Heart right ventricle (tissue), 16 donors: ENCODE results near the gene CCDC7. TPM values are rescaled to one million over a fixed set of nuclear protein-coding genes. Genes with fewer than 3 reads are reported as not detected.

ENCODE experiments used
- ATAC-seq, 8 donors: fragments of 200-7000 bp; cut with Tn5 transposase; one replicate each; pipeline ENCODE4 v1.9.1; 2020; ENCODE audit warnings: mild to moderate bottlenecking in 8 of 8, moderate library complexity in 8 of 8, moderate number of reproducible peaks in 1 of 8
- DNase-seq, 2 donors: peaks; one replicate each; pipeline ENCODE4 v3.0.0-alpha.2; 2020
- H3K27ac ChIP-seq, 10 donors: fragments of 200-600 bp; sonication (generic) in 2 of 10; one replicate each; pipeline versions ENCODE4 v1.5.0 to v1.8.0; 2020 to 2022; ENCODE audit warnings: mild to moderate bottlenecking in 3 of 10
- H3K27me3 ChIP-seq, 7 donors: fragments of 200-600 bp; one replicate each; pipeline ENCODE4 v1.8.0; 2021 to 2022; ENCODE audit warnings: mild to moderate bottlenecking in 2 of 7
- H3K36me3 ChIP-seq, 9 donors: fragments of 200-600 bp; sonication (generic) in 1 of 9; one replicate each; pipeline versions ENCODE4 v1.5.0 to v1.8.0; 2020 to 2022; ENCODE audit warnings: mild to moderate bottlenecking in 2 of 9
- H3K4me1 ChIP-seq, 9 donors: fragments of 200-600 bp; sonication (generic) in 1 of 9; one replicate each; pipeline versions ENCODE4 v1.5.0 to v1.8.0; 2020 to 2022; ENCODE audit warnings: mild to moderate bottlenecking in 4 of 9
- H3K4me3 ChIP-seq, 10 donors: fragments of 200-600 bp; sonication (generic) in 2 of 10; one replicate each; pipeline versions ENCODE4 v1.5.0 to v1.8.0; 2020 to 2022; ENCODE audit warnings: mild to moderate bottlenecking in 7 of 10, moderate library complexity in 2 of 10
- H3K9me3 ChIP-seq, 11 donors: fragments of 200-600 bp in 10 of 11; sonication (generic) in 2 of 11; one replicate each; pipeline versions ENCODE4 v1.5.0 to v1.8.0; 2013 to 2022; ENCODE audit warnings: mild to moderate bottlenecking in 2 of 11, control low read depth in 1 of 11, moderate library complexity in 1 of 11
- CTCF ChIP-seq, 9 donors: fragments of 200-600 bp; sonication (generic) in 2 of 9; IDR thresholded peaks; one replicate each; pipeline versions ENCODE4 v1.5.0 to v1.8.0; 2021 to 2022; ENCODE audit warnings: antibody characterized with exemption in 9 of 9, mild to moderate bottlenecking in 5 of 9, moderate library complexity in 1 of 9
- WGBS, 2 donors: extraction: QIAGEN DNeasy Blood & Tissue Kit; methylation state at CpG; one replicate each; pipeline ENCODE4 v1.1.7; 2013; ENCODE audit warnings: inconsistent platforms in 1 of 2; 5-methylcytosine and 5-hydroxymethylcytosine counted together
- intact Hi-C, 10 donors: fragments of 100-400 bp; cut with DNase I; formaldehyde crosslinking; loops; one replicate each; pipeline versions ENCODE4 v1.11.1 to v1.14.2; 2022
- polyA plus RNA-seq, 2 donors: library from polyadenylated mRNA; stranded (reverse); fragments of 200-250 nt; gene quantifications; one replicate each; pipeline ENCODE4 v1.2.3, GENCODE V29; 2013
- total RNA-seq, 10 donors: library from RNA; stranded (reverse); fragmentation: NEBNext Ultra II Directional in 3 of 10; extraction: Animal tissue kit (Norgen Biotek cat#: 25700) in 3 of 10; gene quantifications; one replicate each; pipeline versions ENCODE4 v1.2.1 to v1.2.4, GENCODE V29; 2021 to 2023
- donor health status: Arrhythmogenic right ventricular cardiomyopathy.
- donor health status: ischemic (EF 13 %, LVEDD 7.1; RV severe dilation, severe dysfunction).
- donor health status: healthy with polysubstance abuse.
- donor health status: DM: no; HTN: yes; CAD: no.
- donor health status: DM: no; HTN: no; CAD: no.
- donor health status: ischemic (EF 25% LVEDD 6.9; RV normal size, moderate dysfunction).
- donor health status: ischemic (EF 25% LVEDD 5.7; RV mildly dilated, moderate dysfunction).
- donor health status: healthy.
- donor health status: DM: yes; HTN: yes; CAD: no.
- donor health status: Ischemic cardiomyopathy.
- donor health status: ischemic (EF 35%, LVEDD 5.7; RV mildly dilated, moderate dysfunction).
- donor health status: nonischemic (EF 11% LVEDD 7.7; RV severe dilation, severe dysfunction).
- donor health status: DM: yes; HTN: yes; CAD: no.
- donor health status: PGD.
- donor health status: ischemic (EF 29% LVEDD 5.4; RV normal size, mild dysfunction).
- donor health status: nonischemic (EF 23%, LVEDD 6.1; RV moderate dilation, normal function).

The CCDC7 gene
- total and polyA plus RNA-seq, 12 donors = 0.96 to 34.1 (median 20.4) TPM

GRCh38 chr10:32511599-32511998, 65.7 kb downstream of the CCDC7 start:
- DNase-seq (no peak), ATAC-seq (no peak)
- peaks cover 0 to 34% (median 4%) of the 10 kb centered on the region in 9 donors for H3K36me3 ChIP-seq
- intact Hi-C loops = no loop called here
- 84 to 97% methylated on average over 18 of the region's 18 CpGs for WGBS, 2 donors
- TF ChIP-seq CTCF (IDR thresholded peaks at IDR 0.05) = no peak
- H3K27me3 ChIP-seq = no peaks in the 10 kb centered on the region
- no peak overlapping the region for H3K27ac ChIP-seq
- peaks cover 0 to 12% (median 0%) of the 10 kb centered on the region in 11 donors for H3K9me3 ChIP-seq
- no peak overlapping the region for H3K4me3 ChIP-seq
- no peaks in the 10 kb centered on the region for H3K4me1 ChIP-seq

GRCh38 chr10:32516567-32517495, 70.9 kb downstream of the CCDC7 start:
- no peak for TF ChIP-seq CTCF (IDR thresholded peaks at IDR 0.05)
- 88 to 92% methylated on average over 4 of the region's 4 CpGs for WGBS, 2 donors
- no peak for ATAC-seq
- Histone ChIP-seq H3K36me3 (peaks cover 0 to 35% (median 0%) of the 10 kb centered on the region in 9 donors), H3K9me3 (peaks cover 0 to 24% (median 12%) of the 10 kb centered on the region in 11 donors), H3K27me3 (no peaks in the 10 kb centered on the region), H3K4me3 (no peak overlapping the region), H3K4me1 (no peaks in the 10 kb centered on the region), H3K27ac (no peak overlapping the region)
- DNase-seq = no peak
- intact Hi-C loops = no loop called here

DNA sequence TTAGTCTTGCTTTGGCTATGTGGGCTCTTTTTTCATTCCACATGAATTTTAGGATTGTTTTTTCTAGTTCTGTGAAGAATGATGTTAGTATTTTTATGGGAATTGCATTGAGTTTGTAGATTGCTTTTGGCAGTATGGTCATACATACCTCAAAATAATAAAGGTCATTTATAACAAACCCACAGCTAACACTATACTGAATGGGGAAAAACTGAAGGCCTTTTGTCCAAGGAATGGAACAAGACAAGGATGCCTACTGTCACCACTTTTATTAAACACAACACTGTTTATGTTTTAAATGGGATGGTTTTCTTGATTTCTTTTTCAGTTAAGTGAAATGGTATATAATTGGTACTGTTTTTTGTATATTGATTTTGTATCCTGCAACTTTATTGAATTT, 84.3 kb downstream of the CCDC7 start:
- DNase-seq (no peak), ATAC-seq (no peak)
- H3K4me3 ChIP-seq = no peak overlapping the region
- intact Hi-C loops = no loop called here
- H3K4me1 ChIP-seq = no peaks in the 10 kb centered on the region
- H3K9me3 ChIP-seq = peaks cover 0 to 22% (median 9%) of the 10 kb centered on the region in 11 donors
- H3K27ac ChIP-seq = no peak overlapping the region
- H3K27me3 ChIP-seq = no peaks in the 10 kb centered on the region
- H3K36me3 ChIP-seq = peaks cover 0 to 5% (median 0%) of the 10 kb centered on the region in 9 donors
- TF ChIP-seq CTCF (IDR thresholded peaks at IDR 0.05) = no peak

- DNase-seq (no peak), ATAC-seq (no peak)
- intact Hi-C loops = no loop called here
- H3K36me3 ChIP-seq = peaks cover 0 to 5% (median 0%) of the 10 kb centered on the region in 9 donors
- no peak for TF ChIP-seq CTCF (IDR thresholded peaks at IDR 0.05)
- H3K4me3 ChIP-seq = no peak overlapping the region
- H3K9me3 ChIP-seq = peaks cover 0 to 25% (median 9%) of the 10 kb centered on the region in 11 donors
- WGBS, 2 donors = 84 to 88% methylated on average over 3 of the region's 3 CpGs
- H3K4me1 ChIP-seq = no peaks in the 10 kb centered on the region
- no peaks in the 10 kb centered on the region for H3K27me3 ChIP-seq
- H3K27ac ChIP-seq = no peak overlapping the region
Observed at GRCh38 chr10:32538256-32538655, 92.3 kb downstream of the CCDC7 start.
